Measurements from ENCODE around the gene LRRC46. TPM values are rescaled to one million over a fixed set of nuclear protein-coding genes. Genes with fewer than 3 reads are reported as not detected.

Gene LRRC46
- total and polyA plus RNA-seq, 3 donors from 2014 or later: 18.4 to 147 (median 28.3) TPM

DNA sequence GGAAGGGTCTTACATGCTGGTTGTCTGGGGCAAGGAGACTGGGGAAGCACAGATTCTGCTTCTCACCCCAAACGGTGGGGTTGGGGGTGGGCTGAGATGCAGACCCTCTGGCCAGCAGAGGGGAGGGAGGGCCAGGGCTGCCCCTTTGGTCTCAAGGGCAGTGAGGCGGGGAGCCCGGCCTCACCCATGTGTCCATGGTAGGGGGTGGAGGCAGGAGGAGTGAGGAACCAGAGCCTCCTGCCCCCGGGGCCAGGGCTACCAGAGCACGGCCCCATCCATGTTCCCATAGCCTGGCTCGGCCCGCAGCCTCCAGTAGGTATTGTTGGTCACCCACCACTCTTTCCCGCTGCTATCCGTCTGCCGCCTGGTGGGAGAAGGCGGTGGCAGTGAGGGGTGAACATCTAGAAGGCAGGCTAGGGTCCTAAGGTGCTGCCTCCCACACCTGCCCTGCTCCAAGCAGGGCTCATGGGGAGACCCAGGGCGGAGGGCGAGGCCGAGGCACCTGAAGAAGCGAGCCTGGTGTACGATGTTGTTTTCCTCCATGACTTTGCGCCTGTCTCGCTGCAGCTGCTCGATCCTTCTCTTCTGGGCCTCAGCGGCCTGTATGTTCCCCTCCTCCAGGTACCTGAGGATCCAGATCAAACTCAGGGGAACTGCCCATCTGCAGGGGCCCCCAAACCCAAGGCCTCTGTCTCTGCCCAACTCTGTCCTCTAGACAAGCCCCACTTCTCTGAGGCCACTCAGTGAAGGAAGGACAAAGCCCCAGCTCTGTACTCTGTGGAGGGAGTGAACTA, 23.2 kb upstream of the LRRC46 start:
- WGBS, 2 donors: 91 to 94% methylated on average over 12 to 20 of the region's 20 CpGs
- H3K4me3 ChIP-seq: no peak overlapping the region
- intact Hi-C loops (cut with DNase I; ENCODE audit: low total_unique reads): no loop called here
- H3K27me3 ChIP-seq: no peaks in the 10 kb centered on the region
- no peak for TF ChIP-seq POLR2A (IDR thresholded peaks at IDR 0.05)
- TF ChIP-seq, protein P1, sequence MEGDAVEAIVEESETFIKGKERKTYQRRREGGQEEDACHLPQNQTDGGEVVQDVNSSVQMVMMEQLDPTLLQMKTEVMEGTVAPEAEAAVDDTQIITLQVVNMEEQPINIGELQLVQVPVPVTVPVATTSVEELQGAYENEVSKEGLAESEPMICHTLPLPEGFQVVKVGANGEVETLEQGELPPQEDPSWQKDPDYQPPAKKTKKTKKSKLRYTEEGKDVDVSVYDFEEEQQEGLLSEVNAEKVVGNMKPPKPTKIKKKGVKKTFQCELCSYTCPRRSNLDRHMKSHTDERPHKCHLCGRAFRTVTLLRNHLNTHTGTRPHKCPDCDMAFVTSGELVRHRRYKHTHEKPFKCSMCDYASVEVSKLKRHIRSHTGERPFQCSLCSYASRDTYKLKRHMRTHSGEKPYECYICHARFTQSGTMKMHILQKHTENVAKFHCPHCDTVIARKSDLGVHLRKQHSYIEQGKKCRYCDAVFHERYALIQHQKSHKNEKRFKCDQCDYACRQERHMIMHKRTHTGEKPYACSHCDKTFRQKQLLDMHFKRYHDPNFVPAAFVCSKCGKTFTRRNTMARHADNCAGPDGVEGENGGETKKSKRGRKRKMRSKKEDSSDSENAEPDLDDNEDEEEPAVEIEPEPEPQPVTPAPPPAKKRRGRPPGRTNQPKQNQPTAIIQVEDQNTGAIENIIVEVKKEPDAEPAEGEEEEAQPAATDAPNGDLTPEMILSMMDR (IDR thresholded peaks at IDR 0.05): no peak
- no peaks in the 10 kb centered on the region for H3K9me3 ChIP-seq
- no peak overlapping the region for H3K27ac ChIP-seq
- H3K4me1 ChIP-seq: no peaks in the 10 kb centered on the region
- no peaks in the 10 kb centered on the region for H3K36me3 ChIP-seq (ENCODE audit: low read depth, missing control alignments)
- DNase-seq: no peak

DNA sequence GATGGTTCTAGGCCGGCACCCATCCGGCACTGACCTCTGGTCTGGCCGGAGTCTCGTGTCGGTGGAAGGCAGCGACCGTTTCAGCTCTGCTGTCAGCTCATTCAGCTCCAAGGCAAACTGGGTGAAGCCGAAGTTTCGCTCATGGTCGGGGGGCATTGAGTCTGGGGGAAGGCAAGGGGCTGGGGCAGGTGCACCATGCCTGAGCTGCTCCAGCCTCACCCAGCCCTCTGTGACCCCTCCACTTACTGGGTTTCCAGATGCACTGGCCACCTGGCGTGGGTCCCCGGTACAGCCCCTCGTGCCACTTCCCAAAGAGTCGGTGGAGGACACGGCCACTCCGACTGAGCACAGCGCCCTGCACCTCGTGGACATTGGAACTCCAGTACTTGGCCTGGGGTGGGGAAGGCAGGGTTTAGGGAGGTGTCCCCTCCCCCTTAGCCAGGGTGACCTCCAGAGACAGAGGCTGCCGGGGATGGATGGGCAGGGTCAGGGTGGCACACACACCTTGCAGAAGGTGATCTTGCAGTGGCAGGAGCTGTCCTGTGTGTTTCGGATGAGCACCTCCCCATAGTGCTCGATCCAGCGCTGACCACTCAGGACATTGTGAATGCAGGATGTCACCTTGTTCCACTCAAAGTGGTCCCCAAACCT, 22.5 kb upstream of the LRRC46 start:
- TF ChIP-seq POLR2A (IDR thresholded peaks at IDR 0.05): no peak
- TF ChIP-seq, protein P1 (IDR thresholded peaks at IDR 0.05): no peak
- Histone ChIP-seq H3K27ac (no peak overlapping the region), H3K36me3 (ENCODE audit: low read depth, missing control alignments) (no peaks in the 10 kb centered on the region), H3K27me3 (no peaks in the 10 kb centered on the region), H3K4me1 (no peaks in the 10 kb centered on the region), H3K4me3 (no peak overlapping the region), H3K9me3 (no peaks in the 10 kb centered on the region)
- 91 to 94% methylated on average over 12 to 21 of the region's 22 CpGs for WGBS, 2 donors
- DNase-seq: no peak
- intact Hi-C loops (cut with DNase I; ENCODE audit: low total_unique reads): no loop called here

DNA sequence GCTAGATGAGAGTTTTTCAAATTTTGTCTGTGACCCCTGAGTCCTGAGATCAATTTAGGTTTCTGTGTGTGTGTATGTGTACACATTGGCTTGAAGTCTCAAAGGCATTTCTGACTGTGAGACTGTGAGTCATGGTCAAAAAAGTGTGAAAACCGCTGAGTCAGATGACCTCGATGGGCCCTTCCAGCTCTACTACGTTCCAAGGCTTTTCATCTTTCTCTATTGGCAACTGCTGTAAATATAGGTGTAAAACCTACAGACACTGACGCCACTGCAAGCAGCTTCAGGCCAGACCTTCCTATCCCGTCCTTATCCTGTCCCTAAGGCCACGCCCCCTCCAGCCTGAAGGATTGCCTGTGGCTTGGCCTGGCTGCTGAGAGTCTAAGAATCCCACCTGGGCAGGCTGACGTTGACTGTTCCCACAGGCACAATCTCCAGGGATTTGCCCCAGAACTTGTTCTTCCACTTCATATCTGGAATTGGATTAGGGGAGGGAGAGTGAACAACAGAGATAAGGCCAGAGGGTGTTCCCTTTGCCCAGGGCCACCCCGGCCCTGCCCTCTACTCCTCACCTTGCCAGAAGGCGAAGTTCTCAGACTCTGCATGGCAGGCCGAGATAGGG, 21.2 kb upstream of the LRRC46 start:
- H3K4me1 ChIP-seq: no peaks in the 10 kb centered on the region
- no peak for TF ChIP-seq POLR2A (IDR thresholded peaks at IDR 0.05)
- TF ChIP-seq, protein P1 (IDR thresholded peaks at IDR 0.05): no peak
- H3K9me3 ChIP-seq: no peaks in the 10 kb centered on the region
- intact Hi-C loops (cut with DNase I; ENCODE audit: low total_unique reads): no loop called here
- no peaks in the 10 kb centered on the region for H3K27me3 ChIP-seq
- H3K4me3 ChIP-seq: no peak overlapping the region
- no peaks in the 10 kb centered on the region for H3K36me3 ChIP-seq (ENCODE audit: low read depth, missing control alignments)
- WGBS, 2 donors: 62 to 68% methylated on average over 8 to 10 of the region's 10 CpGs
- no peak overlapping the region for H3K27ac ChIP-seq
- DNase-seq: no peak

DNA sequence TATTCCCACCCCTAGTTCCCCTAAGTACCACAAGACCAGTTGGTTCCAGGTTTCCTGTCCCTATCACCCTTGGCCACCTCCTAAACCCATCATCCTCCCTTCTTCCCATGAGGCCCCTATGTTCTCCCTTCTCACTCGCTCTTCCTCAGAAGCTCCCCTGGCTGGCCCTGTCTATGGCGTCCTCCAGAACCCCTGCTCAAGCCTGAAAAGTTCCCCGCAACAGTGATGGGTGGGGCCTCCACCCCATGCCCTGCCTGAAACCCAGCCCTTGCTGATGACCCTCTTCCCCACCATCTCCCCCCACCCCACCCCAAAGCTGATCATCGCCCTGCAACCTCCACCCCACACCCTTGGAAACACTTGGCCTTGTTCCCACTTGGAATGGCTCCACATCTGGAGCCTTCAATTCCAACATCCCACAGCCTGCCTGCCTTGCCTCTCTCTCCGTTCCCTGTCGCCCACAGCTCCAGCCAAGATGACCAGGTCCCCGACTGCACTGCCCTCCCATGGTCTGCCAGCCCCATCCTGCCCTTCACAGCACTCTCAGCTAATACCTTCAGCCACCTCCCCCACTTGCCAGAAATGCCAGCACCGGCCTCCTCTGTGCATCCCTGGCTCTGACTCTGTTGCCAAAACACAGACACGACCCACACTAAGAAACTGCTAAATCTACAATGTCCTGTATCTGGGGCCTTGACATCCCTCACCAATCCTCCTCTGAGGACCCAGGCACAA, 20.4 kb upstream of the LRRC46 start:
- 73 to 85% methylated on average over 7 to 9 of the region's 9 CpGs for WGBS, 2 donors
- DNase-seq: no peak
- no peaks in the 10 kb centered on the region for H3K36me3 ChIP-seq (ENCODE audit: low read depth, missing control alignments)
- H3K4me3 ChIP-seq: no peak overlapping the region
- no peaks in the 10 kb centered on the region for H3K4me1 ChIP-seq
- no peaks in the 10 kb centered on the region for H3K27me3 ChIP-seq
- intact Hi-C loops (cut with DNase I; ENCODE audit: low total_unique reads): no loop called here
- TF ChIP-seq POLR2A (IDR thresholded peaks at IDR 0.05): no peak
- TF ChIP-seq, protein P1 (IDR thresholded peaks at IDR 0.05): no peak
- no peaks in the 10 kb centered on the region for H3K9me3 ChIP-seq
- H3K27ac ChIP-seq: no peak overlapping the region
